GF-D8 (cell line): ENCODE results near the gene WDR19.

Experiments
- DNase-seq: peaks from one replicate; lab custom pipeline; 2025; lab: John Stamatoyannopoulos, UW

The WDR19 gene

DNA sequence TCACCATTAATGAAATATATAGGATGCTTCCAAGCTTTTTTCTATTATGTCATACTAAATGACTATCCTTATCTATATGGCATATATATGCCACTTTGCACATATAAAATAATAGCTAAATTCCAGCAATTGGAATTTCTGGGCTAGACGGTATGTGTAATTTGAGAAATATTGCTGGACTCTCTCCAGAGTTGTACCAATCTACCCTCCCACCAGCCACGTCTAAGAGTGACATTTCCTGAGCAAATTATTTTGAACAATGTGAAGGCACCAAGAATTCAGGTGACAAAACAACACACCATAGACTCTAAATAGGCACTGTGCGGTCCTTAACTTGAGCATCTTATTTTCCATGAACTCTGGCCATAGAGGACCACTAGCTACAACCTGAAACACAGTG is 121.5 kb downstream of the WDR19 start:
- DNase-seq, result no peak

DNA sequence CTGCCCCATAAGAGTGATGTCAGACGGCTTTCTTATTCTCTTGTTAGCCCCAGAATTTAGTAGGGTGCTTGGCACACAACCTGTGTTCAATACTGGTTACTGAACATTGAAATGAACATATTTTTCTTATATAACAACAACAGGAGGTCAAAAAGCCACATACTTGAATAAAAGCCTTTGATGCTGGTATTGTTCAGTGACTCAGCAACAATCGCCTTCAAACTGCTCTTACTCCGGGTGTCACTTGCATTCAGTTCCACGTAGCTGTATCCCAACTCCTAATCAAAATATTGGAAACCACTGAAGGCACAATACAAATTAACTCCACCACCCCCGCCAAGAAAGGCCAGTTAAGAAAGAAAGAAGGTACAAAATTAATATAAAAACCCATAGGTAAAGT is 122.3 kb downstream of the WDR19 start:
- no peak for DNase-seq

DNA sequence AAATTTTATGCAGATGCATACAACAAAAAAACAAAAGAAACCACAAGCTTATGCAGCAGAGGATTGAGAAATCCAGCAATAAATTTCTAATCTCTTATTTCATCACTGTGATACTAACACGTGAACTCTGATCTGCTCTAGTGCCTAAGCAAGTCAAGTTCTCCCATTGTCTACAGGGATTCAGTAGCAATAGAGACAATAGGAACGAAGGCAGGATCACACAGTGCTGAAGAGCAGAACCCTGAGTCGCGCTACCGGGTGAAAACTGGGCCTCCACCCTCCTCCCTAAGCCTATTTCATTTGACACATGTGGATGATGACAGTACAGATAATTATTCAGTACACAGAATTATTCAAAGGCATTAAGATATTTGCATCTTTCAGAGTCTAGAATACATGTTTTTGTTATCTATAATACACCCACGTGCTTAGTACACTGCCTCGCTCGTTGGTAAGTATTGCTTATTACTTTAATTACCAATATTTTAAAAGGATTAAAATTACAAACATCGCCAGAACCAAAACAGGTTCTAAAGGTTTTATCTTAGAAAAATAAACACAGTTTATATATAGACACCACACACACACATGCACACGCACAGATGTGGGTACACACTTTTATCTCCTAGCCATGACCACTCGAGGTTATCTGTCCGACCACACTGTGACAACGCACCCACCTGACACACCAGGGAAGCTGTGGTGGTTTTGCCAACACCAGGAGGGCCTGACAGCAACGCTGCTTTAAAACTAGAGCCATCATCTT is 123.8 kb downstream of the WDR19 start:
- DNase-seq, result no peak

DNA sequence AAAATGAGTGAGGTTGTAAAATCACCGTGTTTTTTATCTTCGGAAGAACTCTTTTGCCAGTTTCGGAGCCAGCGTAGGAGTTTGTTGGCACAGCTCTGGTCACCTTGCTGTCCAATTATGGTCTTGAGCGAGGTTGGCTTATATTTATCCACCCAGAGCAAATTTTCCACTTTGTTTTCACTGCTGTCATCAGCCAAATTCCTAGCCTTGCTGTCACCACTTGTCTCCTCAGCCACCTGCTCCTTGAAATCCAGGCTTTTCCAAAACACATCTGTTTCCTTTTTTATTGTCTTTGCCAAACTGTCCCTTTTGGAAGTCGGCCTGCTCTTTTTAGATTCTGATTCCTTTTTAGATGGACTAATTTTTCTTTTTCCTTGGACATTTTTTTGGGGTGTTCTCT is 126.3 kb downstream of the WDR19 start:
- DNase-seq, result no peak

DNA sequence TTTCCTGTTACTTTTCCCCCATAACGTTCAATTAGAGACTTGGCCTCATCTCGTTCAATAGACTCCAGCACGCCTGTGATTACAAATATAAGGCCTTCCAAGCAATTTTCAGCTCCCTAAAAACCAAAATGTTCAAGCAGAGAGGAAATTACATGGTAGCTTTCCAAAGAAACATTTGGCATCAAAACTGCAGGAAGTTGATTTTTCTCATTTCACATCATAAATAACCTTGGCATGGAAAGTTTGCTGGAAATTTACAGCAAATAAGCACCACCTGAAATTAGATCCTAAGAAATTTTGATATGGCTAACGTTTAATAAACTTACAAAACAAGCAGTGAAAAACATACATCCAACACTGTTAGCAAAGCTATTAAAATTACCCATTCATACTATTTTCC is 130.5 kb downstream of the WDR19 start:
- no peak for DNase-seq

DNA sequence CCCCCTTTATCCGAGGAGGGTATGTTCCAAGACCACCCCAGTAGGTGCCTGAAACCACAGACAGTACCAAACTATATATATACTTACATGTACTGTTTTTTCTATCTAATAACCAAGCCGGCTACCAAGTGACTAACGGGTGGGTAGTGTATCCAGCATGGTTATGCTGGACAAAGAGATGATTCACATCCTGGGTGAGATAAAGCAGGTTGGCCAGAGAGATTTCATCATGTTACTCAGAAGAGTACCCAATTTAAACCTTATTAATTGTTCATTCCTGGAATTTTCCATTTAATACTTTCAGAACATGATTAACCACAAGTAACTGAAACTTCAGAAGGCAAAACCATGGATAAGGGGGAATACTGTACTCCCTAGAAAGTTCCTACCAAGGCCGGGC is 137.3 kb downstream of the WDR19 start:
- DNase-seq, result no peak

DNA sequence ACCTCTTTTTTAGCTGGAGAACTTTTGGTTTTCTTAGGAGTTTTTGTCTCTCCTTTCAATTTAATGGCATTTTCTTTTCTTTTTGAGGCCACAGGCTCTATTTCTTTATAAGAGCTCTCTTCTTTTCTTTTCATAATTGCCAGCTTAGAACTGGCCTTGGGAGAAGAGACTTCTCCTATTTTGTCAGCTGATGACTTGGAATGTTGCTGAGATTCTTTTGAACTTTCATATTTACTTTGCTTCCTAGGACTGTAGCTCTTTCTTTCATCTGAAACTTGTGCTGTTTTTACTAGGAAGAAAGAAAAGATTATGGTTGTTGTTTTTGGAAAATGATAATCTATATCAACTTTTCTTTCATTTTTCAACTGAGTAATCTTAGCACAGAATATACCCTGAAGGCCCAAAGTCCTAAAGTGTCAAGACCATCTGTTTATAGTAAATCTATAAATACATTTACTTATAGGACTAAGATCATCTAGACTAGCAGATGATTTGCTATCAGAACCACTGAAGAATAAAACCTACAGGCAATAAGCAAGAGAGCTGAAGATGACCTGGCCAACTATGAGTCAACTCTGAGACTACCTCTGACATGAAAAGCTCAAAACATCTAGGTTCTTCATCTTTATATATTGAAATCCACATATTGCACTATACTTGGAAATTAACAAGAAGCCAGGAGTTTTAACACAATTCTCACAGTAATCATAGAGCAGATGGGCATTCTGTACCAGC is 138.2 kb downstream of the WDR19 start:
- DNase-seq, result no peak

DNA sequence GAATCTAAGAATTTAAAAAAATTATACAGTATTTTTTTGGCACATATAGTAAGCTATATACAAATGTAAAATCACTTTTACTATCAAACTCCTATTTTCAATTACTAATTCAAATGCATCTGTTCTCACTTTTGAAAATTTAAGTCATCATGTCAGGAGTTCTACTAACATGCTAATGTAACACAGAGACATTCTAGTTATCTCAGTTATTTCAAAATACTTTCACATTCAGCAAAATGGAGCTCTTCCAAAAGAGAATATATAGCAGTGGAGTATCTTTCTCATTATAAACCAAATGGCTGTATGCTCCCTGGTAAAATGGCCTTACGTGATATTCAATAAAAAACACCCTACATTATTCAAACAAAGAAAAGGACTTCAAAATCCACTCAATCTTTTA is 141.5 kb downstream of the WDR19 start:
- no peak for DNase-seq

DNA sequence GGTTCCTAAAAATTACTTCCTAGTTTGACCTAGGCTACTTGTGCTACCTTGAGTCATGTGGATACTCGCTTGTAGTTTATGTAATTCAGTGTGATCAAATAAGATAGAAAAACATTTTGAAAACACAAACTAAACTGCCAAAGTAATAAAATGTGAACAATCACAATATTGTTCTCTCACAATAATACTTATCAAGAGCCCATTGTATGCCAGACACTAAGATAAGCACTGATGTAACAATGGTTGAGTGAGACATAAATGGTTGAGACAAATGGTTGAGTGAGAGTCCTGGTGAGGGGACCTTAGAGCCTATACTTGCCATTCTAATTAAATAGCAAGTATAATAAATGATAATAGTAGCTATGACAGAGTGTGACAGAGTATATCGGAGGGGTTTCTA is 142.1 kb downstream of the WDR19 start:
- DNase-seq, result no peak

DNA sequence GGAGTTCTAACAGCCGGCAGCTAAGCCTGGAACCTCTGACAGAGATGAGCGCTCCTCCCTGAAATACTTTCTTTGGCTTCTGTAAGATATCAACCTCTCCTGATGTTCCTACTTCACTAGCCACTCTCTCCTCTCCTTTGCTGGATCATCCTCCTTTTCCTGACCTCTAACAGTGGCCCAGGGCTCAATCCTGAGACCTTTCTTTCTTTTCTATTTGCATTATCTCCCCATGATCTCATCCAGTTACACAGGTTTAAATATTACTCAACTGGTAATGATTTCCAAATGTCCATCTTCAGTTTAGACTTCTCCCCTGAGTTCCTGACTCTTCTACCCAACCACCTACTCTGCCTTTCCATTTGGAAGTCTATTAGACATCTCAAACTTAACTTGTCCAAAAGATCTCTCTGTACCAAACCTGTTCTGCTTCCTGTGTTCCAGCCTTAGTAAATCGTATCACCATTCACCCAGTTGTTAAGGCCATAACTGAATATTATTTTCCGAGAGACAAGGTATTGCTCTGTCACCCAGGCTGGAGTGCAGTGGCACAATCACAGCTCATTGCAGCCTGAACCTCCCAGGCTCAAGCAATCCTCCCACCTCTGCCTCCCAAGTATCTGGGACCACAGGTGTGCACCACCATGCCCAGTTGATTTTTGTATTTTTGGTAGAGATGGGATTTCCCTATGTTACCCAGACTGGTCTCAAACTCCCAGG is 142.7 kb downstream of the WDR19 start:
- DNase-seq, result no peak

DNA sequence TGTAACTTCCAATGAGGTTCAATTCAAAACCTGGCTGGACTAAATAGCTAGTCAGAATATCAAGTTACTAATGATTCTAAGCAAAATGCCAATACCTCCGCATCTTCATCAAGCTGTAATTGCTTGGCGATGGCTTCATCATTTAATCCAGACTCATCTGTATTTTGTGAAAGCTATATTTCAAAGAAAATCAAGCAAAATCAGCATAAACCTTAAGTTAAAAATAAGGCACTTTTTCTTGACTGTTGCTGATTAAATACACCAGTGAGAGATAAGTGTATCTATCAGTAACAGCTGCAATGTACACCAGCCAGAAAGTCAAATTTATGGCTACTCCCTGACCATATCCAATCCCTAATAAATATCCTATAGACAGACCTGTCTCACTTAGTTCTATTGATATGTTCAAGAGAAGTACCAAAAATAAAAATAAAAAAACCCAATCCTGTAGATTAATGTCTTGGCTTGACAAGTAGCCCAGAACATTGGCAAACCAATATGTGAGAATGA is 144.2 kb downstream of the WDR19 start:
- no peak for DNase-seq

DNA sequence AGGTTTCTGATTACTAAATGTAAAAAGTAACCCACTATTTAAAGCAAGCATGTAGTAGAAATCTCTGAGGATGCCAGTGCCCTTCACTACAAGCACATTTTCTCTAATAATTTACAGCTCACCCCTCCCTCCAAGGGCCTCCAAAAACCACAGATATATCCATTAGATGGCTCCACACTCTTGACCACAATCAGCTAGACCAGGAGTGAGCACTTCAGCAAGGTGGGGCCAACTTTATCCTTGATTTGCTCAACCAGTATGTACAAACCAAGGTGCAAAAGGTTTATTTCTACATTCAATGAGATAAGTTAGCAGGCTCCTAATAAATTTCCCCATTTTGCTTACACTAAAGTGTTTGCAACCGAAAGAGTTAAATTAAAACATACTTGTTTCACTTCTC is 148.0 kb downstream of the WDR19 start:
- DNase-seq, result no peak

DNA sequence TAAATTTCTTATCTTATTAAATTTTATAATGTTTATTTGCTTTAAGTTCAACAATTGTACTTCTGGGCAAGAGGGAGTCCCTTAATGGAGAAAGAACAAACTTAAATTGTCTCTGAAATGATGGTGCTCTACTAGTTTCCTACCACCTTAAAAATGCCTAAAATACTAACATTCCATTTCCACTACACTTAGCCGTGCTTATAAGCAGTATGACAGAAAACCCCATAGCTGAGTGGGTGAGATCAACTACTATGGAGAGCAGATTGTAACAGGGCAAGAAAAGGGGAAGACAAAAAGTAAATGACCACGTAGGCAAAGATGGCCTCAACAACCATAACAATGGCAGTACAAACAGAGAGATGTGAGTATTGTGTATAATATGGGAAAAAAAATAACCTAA is 148.9 kb downstream of the WDR19 start:
- no peak for DNase-seq
